ENCODE data around the gene SMAD9. TPM values are rescaled to one million over a fixed set of nuclear protein-coding genes. Genes with fewer than 3 reads are reported as not detected.

Gene SMAD9
- under 1 TPM; 0.10 to 0.54 TPM for total RNA-seq

- H3K36me3 Mint-ChIP-seq = no peaks in the 10 kb centered on the region
- no peak within 1 kb of the TSS for H3K27ac Mint-ChIP-seq
- peak; percentile 33 for DNase-seq
- peak within 1 kb of the TSS; percentile 63 for H3K4me3 Mint-ChIP-seq
- peaks cover 5% of the 10 kb centered on the region for H3K4me1 Mint-ChIP-seq
- no peaks in the 10 kb centered on the region for H3K9me3 Mint-ChIP-seq
- H3K27me3 Mint-ChIP-seq = peaks cover 84% of the 10 kb centered on the region
Measured at GRCh38 chr13:36919833-36920615, at the start of gene SMAD9. Gene SMAD9, minus strand, starts transcription at chr13:36920238. Its CDS starts 40,549 bp downstream, at chr13:36879689.

- Mint-ChIP-seq H3K4me1 (peaks cover 5% of the 10 kb centered on the region), H3K27me3 (no peaks in the 10 kb centered on the region), H3K27ac (no peak overlapping the region), H3K36me3 (peaks cover 27% of the 10 kb centered on the region), H3K4me3 (no peak overlapping the region), H3K9me3 (no peaks in the 10 kb centered on the region)
- no peak for DNase-seq
Measured at GRCh38 chr13:36966404-36966803, 46.4 kb upstream of the SMAD9 start.

GRCh38 chr13:36965767-36966166, 45.7 kb upstream of the SMAD9 start:
- H3K27ac Mint-ChIP-seq = no peak overlapping the region

GRCh38 chr13:36959456-36960116, 39.5 kb upstream of the SMAD9 start:
- Mint-ChIP-seq H3K27ac (peak overlapping the region; percentile 2), H3K4me3 (no peak overlapping the region), H3K4me1 (no peaks in the 10 kb centered on the region), H3K9me3 (no peaks in the 10 kb centered on the region), H3K27me3 (no peaks in the 10 kb centered on the region), H3K36me3 (peaks cover 39% of the 10 kb centered on the region)
- no peak for DNase-seq

More at GRCh38 chr13:36965767-36966166, 45.7 kb upstream of the SMAD9 start:
- peaks cover 5% of the 10 kb centered on the region for H3K4me1 Mint-ChIP-seq
- no peaks in the 10 kb centered on the region for H3K27me3 Mint-ChIP-seq
- no peak overlapping the region for H3K4me3 Mint-ChIP-seq
- peaks cover 26% of the 10 kb centered on the region for H3K36me3 Mint-ChIP-seq
- H3K9me3 Mint-ChIP-seq = no peaks in the 10 kb centered on the region
- no peak for DNase-seq

GRCh38 chr13:36954542-36954941, 34.5 kb upstream of the SMAD9 start:
- Mint-ChIP-seq H3K36me3 (peaks cover 43% of the 10 kb centered on the region), H3K27me3 (no peaks in the 10 kb centered on the region), H3K9me3 (no peaks in the 10 kb centered on the region), H3K4me3 (no peak overlapping the region), H3K4me1 (no peaks in the 10 kb centered on the region), H3K27ac (no peak overlapping the region)
- DNase-seq = no peak

GRCh38 chr13:36950920-36951319, 30.9 kb upstream of the SMAD9 start:
- Mint-ChIP-seq H3K4me1 (no peaks in the 10 kb centered on the region), H3K4me3 (no peak overlapping the region), H3K27ac (no peak overlapping the region), H3K36me3 (peaks cover 42% of the 10 kb centered on the region), H3K27me3 (no peaks in the 10 kb centered on the region), H3K9me3 (peaks cover 1% of the 10 kb centered on the region)
- no peak for DNase-seq

- Mint-ChIP-seq H3K36me3 (peaks cover 43% of the 10 kb centered on the region), H3K9me3 (peaks cover 3% of the 10 kb centered on the region), H3K27ac (no peak overlapping the region), H3K4me1 (no peaks in the 10 kb centered on the region), H3K4me3 (no peak overlapping the region), H3K27me3 (no peaks in the 10 kb centered on the region)
- no peak for DNase-seq
Measured at GRCh38 chr13:36950330-36950729, 30.3 kb upstream of the SMAD9 start.

GRCh38 chr13:36945078-36945477, 25.0 kb upstream of the SMAD9 start:
- DNase-seq = no peak
- peaks cover 7% of the 10 kb centered on the region for H3K9me3 Mint-ChIP-seq
- H3K36me3 Mint-ChIP-seq = peaks cover 26% of the 10 kb centered on the region
- no peak overlapping the region for H3K27ac Mint-ChIP-seq
- peaks cover 6% of the 10 kb centered on the region for H3K27me3 Mint-ChIP-seq
- no peaks in the 10 kb centered on the region for H3K4me1 Mint-ChIP-seq
- H3K4me3 Mint-ChIP-seq = no peak overlapping the region

GRCh38 chr13:36925603-36926002, 5.6 kb upstream of the SMAD9 start:
- Mint-ChIP-seq H3K27ac (no peak overlapping the region), H3K27me3 (peaks cover 47% of the 10 kb centered on the region), H3K4me3 (no peak overlapping the region), H3K4me1 (no peaks in the 10 kb centered on the region), H3K36me3 (no peaks in the 10 kb centered on the region), H3K9me3 (no peaks in the 10 kb centered on the region)
- DNase-seq = no peak

- Mint-ChIP-seq H3K4me3 (no peak overlapping the region), H3K4me1 (peaks cover 3% of the 10 kb centered on the region), H3K9me3 (no peaks in the 10 kb centered on the region), H3K36me3 (no peaks in the 10 kb centered on the region), H3K27ac (no peak overlapping the region), H3K27me3 (peaks cover 59% of the 10 kb centered on the region)
- no peak for DNase-seq
Measured at GRCh38 chr13:36924001-36924400, 4.0 kb upstream of the SMAD9 start.

GRCh38 chr13:36921631-36922301, 1.7 kb upstream of the SMAD9 start:
- Mint-ChIP-seq H3K4me1 (peaks cover 5% of the 10 kb centered on the region), H3K4me3 (no peak overlapping the region), H3K9me3 (no peaks in the 10 kb centered on the region), H3K27ac (no peak overlapping the region), H3K36me3 (no peaks in the 10 kb centered on the region), H3K27me3 (peaks cover 81% of the 10 kb centered on the region)
- no peak for DNase-seq

GRCh38 chr13:36920616-36921185, 663 bp upstream of the SMAD9 start:
- H3K27me3 Mint-ChIP-seq = peaks cover 82% of the 10 kb centered on the region

GRCh38 chr13:36919171-36919832, 736 bp downstream of the SMAD9 start:
- no peaks in the 10 kb centered on the region for H3K9me3 Mint-ChIP-seq
- peak; percentile 10 for DNase-seq
- no peaks in the 10 kb centered on the region for H3K36me3 Mint-ChIP-seq
- no peak overlapping the region for H3K27ac Mint-ChIP-seq
- peaks cover 5% of the 10 kb centered on the region for H3K4me1 Mint-ChIP-seq
- peak overlapping the region; percentile 55 for H3K4me3 Mint-ChIP-seq
- peaks cover 79% of the 10 kb centered on the region for H3K27me3 Mint-ChIP-seq

More at GRCh38 chr13:36920616-36921185, 663 bp upstream of the SMAD9 start:
- Mint-ChIP-seq H3K9me3 (no peaks in the 10 kb centered on the region), H3K4me1 (peaks cover 5% of the 10 kb centered on the region), H3K27ac (no peak overlapping the region), H3K36me3 (no peaks in the 10 kb centered on the region), H3K4me3 (peak overlapping the region; percentile 63)
- DNase-seq = no peak

- H3K4me3 Mint-ChIP-seq = no peak overlapping the region
- peaks cover 78% of the 10 kb centered on the region for H3K27me3 Mint-ChIP-seq
- no peaks in the 10 kb centered on the region for H3K36me3 Mint-ChIP-seq
- no peaks in the 10 kb centered on the region for H3K9me3 Mint-ChIP-seq
- peaks cover 5% of the 10 kb centered on the region for H3K4me1 Mint-ChIP-seq
- no peak for DNase-seq
- H3K27ac Mint-ChIP-seq = no peak overlapping the region
Measured at GRCh38 chr13:36918246-36919131, 1.5 kb downstream of the SMAD9 start.

All from activated naive CD8-positive, alpha-beta T cell treated with anti-CD3 and anti-CD28 coated beads for 36 hours (primary cell).